HG03378 (cell line): ENCODE results near the gene PRORP.
A peak's percentile ranks its signal among the peaks of the same experiment; 100 is the strongest.
"Not testable (repeated sequence)": the region's sequence is repeated elsewhere in the genome, so short reads cannot be mapped to it uniquely, and the experiment has no call there.

Experiments used
- ATAC-seq: cut with Tn5 transposase; IDR thresholded peaks from one replicate; pipeline ENCODE4 v1.9.1; 2021; ENCODE audit warnings: mild to moderate bottlenecking, moderate library complexity; ENCODE audit not compliant: unreplicated experiment

PRORP gene

GRCh38 chr14:35134329-35135123 lies 12.2 kb downstream of the PRORP start:
- no peak for ATAC-seq

GRCh38 chr14:35138585-35138984 lies 16.2 kb downstream of the PRORP start:
- no peak for ATAC-seq

- no peak for ATAC-seq
Observed at GRCh38 chr14:35140718-35141581, 18.6 kb downstream of the PRORP start.

GRCh38 chr14:35144029-35144428 lies 21.7 kb downstream of the PRORP start:
- no peak for ATAC-seq

GRCh38 chr14:35146711-35147149 lies 24.4 kb downstream of the PRORP start:
- ATAC-seq, result no peak

- ATAC-seq, result no peak
Observed at GRCh38 chr14:35147186-35147585, 24.8 kb downstream of the PRORP start.

DNA sequence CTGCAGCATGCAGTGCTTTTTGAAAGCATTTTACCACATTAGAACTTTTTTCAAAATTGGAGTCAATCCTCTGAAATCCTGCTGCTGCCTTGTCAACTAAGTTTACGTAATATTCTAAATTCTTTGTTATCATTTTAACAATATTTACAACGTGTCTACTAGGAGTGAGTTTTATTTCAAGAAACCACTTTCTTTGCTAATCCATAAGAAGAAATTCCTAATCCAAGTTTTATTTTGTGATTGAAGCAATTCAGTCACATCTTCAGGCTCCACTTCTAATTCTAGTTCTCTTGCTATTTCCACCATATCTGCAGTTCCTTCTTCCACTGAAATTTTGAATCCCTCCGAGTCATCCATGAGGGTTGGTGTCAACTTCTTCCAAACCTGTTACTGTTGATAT lies 25.4 kb downstream of the PRORP start:
- no peak for ATAC-seq

GRCh38 chr14:35149239-35149638 lies 26.9 kb downstream of the PRORP start:
- ATAC-seq, result no peak

DNA sequence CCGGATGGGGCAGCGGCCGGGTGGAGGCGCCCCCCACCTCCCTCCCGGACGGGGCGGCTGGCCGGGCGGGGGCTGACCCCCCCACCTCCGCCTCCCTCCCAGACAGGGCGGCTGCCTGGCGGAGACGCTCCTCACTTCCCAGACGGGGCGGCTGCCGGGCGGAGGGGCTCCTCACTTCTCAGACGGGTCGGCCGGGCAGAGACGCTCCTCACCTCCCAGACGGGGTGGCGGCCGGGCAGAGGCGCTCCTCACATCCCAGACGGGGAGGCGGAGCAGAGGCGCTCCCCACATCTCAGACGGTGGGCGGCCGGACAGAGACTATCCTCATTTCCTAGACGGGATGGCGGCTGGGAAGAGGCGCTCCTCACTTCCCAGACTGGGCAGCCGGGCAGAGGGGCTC lies 30.2 kb downstream of the PRORP start:
- not testable (repeated sequence) for ATAC-seq

GRCh38 chr14:35154016-35154415 lies 31.7 kb downstream of the PRORP start:
- no peak for ATAC-seq

DNA sequence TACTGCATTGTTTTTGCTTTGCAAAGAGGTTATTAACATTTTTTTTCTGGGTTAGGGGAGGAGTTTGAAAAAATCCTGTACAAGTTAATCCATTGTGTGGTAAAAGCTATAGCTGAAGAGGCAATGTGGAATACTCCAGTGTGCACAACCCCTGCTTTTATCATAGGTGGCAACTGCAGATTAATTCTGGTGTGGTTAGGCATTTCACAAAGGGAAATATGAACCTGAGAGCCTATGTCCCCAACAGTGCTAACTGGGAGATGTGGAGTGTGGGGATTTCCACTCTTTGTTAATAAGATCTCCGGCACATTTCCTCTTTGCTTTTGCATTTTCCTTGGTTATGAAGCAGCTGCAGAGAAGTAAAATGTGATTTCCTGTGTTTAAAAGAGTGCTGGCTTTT lies 33.6 kb downstream of the PRORP start:
- peak; percentile 41 for ATAC-seq

GRCh38 chr14:35158491-35158890 lies 36.1 kb downstream of the PRORP start:
- ATAC-seq, result no peak

DNA sequence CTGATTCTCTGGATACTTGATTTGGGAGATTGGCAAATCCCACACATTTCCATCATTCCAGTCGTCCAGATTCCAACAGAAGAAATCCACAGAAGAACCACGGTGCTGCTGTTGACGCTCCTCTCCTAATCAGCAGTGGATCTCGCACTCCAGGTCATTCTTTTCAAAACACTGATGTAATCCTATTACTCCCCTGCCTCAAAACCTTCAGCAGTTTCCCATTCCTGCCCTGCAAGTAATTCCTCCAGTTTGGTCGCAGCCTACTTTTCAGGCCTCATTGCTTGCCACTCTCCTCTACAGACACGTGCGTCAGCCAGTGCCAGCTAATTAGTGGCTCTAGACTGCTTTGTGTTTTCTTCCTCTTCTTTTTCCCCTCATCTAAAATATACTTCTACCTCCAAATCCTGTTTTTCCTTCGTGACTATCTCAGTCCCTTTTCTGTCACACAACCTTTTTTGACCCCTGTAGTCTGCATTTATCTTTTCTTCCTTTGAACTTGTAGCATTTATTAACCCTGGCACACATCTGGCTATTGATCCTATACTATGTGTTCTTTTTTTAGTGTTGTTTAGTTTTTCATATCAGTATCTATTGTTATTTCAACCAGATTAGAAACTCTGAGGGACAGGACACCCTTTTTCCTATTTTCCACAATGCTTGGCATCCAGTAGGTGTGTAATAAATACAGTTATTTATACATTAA lies 36.8 kb downstream of the PRORP start:
- no peak for ATAC-seq

DNA sequence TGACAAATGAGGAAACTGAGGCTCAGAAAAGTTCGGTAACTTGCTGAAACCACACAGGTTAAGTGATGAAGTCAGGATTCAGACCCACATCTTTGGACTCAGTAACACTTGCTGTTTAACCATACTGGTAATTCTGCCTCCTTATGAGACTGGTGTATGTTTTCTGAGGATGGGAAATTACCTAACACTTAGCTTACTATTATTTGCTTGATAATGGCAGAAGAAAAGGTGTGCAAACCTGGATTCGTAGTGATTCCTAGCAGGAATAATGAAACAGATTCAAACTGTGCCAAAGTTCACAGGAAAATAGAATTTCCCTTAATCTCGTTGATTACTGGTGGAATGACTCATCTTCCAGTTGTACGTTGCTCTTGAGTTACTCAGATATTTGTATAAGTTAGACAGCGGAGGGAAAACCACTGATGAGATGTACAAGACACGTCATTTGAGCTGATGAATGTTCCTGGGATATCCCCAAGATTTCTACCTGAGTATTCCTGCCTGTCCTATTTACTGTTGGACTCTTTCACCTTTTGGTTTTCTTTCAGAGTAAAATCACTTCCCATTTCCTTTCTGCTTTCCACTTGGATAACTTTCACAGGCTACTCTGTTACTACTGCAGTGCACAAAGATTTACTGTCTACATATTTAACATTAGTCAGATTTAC lies 37.5 kb downstream of the PRORP start:
- peak; percentile 57 for ATAC-seq

DNA sequence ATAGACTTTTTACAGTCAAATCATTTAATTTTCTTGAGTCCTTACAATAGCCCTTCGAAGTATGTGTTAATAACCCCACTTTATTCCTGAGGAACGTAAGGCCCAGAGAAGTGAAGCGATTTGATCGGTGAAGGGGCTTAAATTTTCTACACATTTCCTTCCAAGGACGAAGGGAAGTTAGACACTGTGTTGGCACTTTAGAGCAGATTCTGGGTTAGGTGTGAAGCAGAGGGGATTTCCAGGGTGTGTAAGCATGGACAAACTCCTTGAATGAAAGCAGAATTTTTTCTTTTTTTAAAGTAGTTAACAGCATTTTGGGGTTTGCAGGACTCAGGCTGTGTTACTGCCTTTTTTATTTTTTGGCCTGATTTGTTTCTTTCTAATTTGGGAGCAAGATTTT lies 38.9 kb downstream of the PRORP start:
- ATAC-seq, result peak; percentile 64

DNA sequence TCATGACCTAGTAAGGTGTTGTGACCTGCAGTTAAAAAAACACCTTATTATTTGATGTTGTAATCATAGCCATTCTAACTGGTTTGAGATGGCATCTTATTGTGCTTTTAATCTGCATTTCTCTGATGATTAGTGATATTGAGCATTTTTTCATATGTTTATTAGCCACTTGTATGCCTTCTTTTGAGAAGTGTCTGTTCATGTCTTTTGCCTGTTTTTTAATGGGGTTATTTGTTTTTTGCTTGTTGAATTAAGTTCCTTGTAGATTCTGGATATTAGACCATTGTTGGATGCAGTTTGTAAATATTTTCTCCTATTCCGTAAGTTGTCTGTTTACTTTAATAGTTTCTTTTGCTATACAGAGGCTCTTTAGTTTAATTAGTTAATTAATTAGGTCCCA lies 41.0 kb downstream of the PRORP start:
- no peak for ATAC-seq

GRCh38 chr14:35164849-35165248 lies 42.5 kb downstream of the PRORP start:
- ATAC-seq, result no peak

- ATAC-seq, result no peak
Observed at GRCh38 chr14:35167496-35167895, 45.1 kb downstream of the PRORP start.
